Subcutaneous abdominal adipose tissue (tissue), 5 donors: ENCODE results near the gene EXD3.

Experiments
- H3K27ac ChIP-seq: one replicate; pipeline ENCODE4 v1.7.0; 2013; ENCODE audit warnings: low read depth, mild to moderate bottlenecking, inconsistent platforms, low read length, moderate library complexity
- H3K27me3 ChIP-seq, 5 donors: one replicate each; pipeline ENCODE4 v1.7.0; 2013; ENCODE audit warnings: low read length in 5 of 5, inconsistent platforms in 1 of 5; ENCODE audit not compliant: control insufficient read depth in 5 of 5, insufficient read depth in 4 of 5
- H3K36me3 ChIP-seq, 5 donors: one replicate each; pipeline ENCODE4 v1.7.0; 2013; ENCODE audit warnings: low read length in 5 of 5; ENCODE audit not compliant: control insufficient read depth in 5 of 5, insufficient read depth in 5 of 5
- H3K4me1 ChIP-seq, 5 donors: one replicate each; pipeline ENCODE4 v1.7.0; 2013; ENCODE audit warnings: low read length in 5 of 5, mild to moderate bottlenecking in 3 of 5, moderate library complexity in 1 of 5; ENCODE audit not compliant: control insufficient read depth in 5 of 5, insufficient read depth in 5 of 5
- H3K4me3 ChIP-seq, 5 donors: one replicate each; pipeline ENCODE4 v1.7.0; 2013; ENCODE audit warnings: low read length in 5 of 5, low read depth in 1 of 5
- H3K9ac ChIP-seq, 5 donors: one replicate each; pipeline ENCODE4 v1.7.0; 2013; ENCODE audit warnings: low read length in 5 of 5, mild to moderate bottlenecking in 4 of 5, moderate library complexity in 3 of 5
- H3K9me3 ChIP-seq, 5 donors: one replicate each; pipeline ENCODE4 v1.7.0; 2013; ENCODE audit warnings: low read length in 5 of 5; ENCODE audit not compliant: control insufficient read depth in 5 of 5
- donor health status: healthy.
- donor health status: healthy.
- donor health status: healthy.
- donor health status: healthy.
- donor health status: healthy.

Gene EXD3

DNA sequence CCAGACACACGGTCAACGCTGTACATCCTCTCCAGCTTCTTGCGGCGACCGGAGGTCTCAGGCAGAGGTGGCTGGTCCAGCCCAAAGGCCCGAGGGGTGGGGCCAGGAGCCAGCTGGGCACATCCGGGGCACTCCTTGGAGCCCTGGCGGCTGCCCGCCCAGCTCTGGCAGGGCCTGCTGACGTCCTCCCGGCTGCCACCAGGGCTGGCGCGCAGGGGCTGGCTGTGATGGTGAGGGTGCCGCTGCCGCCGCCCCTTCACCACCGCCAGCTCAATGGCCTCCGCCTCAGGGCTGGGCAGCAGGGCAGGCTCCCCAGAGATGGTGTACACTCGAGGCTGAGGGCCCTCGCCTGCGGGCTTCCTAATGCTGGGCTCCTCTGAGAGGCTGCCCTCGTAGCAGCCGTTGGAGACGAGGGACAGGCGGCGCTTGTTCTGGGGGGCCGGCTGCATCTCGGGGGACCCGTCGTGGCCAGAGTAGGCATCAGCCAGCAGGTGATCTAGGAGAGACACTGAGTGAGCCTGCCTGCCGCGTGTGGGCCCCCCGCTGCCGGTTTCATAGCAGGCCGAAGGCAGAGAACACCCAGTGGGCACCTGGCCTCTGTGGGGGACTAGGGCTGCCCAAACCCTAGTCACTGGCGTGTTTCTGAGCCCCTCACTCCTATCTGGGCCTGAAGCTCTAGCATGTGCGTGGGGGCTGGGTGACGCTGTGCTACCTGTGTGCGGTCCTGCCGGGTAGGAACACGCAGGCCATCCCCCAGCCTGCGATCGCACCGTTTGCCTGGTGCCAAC is 34.6 kb upstream of the EXD3 start:
- Histone ChIP-seq H3K36me3 (peaks cover 0 to 32% (median 10%) of the 10 kb centered on the region in 5 donors), H3K9ac (no peak overlapping the region), H3K27ac (no peak overlapping the region), H3K4me3 (peak overlapping the region in 1 of 5 donors; percentile 71), H3K27me3 (no peaks in the 10 kb centered on the region), H3K9me3 (no peaks in the 10 kb centered on the region), H3K4me1 (peaks cover 0 to 60% (median 45%) of the 10 kb centered on the region in 5 donors)

DNA sequence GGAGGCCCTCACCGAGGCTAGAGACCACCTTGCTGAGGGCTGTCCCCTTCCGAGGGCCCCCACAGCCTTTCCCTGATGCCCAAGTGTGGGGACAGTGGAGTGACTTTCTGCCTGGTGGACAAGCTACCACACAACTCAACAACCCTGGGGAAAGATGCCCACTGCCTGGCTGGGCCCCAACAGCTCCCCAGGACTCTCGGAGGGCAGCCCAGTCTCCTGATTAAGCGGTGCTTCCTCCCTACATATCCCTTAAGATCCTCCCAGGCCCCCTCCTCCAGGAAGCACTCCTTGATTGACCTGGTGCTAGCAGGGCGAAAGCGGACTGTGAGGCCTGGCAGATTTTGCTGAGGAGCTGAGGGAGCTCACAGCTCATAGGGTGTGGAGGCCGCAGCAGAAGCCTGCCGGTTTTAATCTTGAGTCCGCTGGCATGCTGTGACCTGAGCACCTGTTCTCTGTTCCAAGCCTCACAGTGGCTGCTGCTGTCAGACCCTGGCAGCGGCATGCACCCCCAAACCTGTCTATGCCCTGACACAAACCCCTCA is 34.0 kb upstream of the EXD3 start:
- H3K9me3 ChIP-seq: no peaks in the 10 kb centered on the region
- H3K27me3 ChIP-seq: no peaks in the 10 kb centered on the region
- H3K9ac ChIP-seq: no peak overlapping the region
- H3K4me3 ChIP-seq: no peak overlapping the region
- H3K4me1 ChIP-seq: peaks cover 0 to 60% (median 45%) of the 10 kb centered on the region in 5 donors
- peaks cover 0 to 27% (median 9%) of the 10 kb centered on the region in 5 donors for H3K36me3 ChIP-seq
- H3K27ac ChIP-seq: no peak overlapping the region

DNA sequence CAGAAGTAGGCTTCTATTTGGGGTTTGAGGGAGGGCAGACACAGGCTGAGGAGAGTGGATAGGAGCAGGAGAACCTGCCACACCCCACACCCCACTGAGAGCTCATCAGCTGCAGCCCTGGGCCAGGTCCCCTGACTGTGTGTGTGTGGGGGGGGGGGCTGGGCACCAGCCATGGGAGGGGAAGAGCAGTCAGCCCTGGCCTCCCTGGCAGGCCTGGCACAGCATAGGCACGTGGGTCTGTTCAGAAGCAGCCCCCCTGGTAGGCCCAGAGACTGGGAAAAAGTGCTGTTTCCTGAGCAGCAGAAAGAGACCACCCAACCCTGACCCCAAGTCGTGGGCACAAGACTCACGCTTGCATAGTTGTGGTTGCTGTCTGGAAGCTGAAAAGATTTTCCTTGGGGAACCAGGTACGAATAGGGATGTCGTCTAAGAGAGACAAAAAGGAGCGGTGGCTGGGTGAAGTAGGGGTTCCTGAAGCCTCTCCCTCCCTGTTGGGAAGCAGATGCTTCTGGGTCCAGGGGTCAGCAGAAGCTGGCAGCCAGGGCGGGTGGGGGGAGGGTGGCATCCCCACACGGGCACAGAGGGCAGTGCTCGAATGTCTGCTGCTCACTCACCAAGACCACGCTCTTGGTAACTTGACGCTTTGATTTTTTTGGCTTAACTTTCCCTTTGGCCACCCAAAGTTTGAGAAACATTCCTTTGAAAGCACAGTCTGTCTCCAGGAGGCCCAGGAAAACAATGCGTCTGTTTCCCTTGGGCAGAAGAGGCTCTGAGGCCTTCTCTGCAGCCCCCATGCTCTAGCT is 33.3 kb upstream of the EXD3 start:
- Histone ChIP-seq H3K4me3 (no peak overlapping the region), H3K36me3 (peaks cover 0 to 22% (median 6%) of the 10 kb centered on the region in 5 donors), H3K9ac (peak overlapping the region in 1 of 5 donors; percentile 35), H3K4me1 (peaks cover 0 to 60% (median 45%) of the 10 kb centered on the region in 5 donors), H3K27me3 (no peaks in the 10 kb centered on the region), H3K9me3 (no peaks in the 10 kb centered on the region), H3K27ac (no peak overlapping the region)

DNA sequence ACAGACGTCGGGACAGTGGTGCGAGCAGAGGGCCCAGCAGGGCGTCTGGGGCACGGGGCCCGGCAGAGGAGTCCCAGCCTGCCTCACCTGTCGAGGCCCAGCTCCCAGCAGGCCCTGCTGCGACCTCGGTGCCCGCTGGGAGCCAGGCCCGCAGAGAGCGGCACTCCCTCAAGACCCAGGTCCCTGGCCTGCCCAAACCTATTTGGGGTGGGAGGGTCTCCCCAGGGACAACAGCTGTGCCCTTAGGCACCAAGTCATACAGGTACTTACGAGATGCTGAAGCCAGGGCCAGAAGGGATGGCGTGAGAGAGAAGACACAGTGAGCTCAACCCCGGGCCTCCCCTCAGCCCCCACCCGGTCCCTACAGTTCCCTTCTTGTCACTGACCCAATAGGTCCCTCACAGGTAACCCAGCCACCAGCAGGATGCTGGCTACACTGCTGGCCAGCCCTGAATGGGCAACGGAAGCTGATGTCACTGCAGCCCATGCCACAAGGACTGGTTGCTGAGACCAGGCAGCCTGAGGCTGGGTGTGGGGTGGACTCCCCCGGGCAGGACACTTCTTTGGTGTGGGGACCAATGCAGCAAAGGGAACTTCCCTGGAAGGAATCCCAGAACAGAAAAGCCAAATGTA is 32.5 kb upstream of the EXD3 start:
- H3K27me3 ChIP-seq: no peaks in the 10 kb centered on the region
- no peak overlapping the region for H3K27ac ChIP-seq
- H3K9me3 ChIP-seq: no peaks in the 10 kb centered on the region
- H3K4me1 ChIP-seq: peaks cover 0 to 60% (median 45%) of the 10 kb centered on the region in 5 donors
- H3K9ac ChIP-seq: peak overlapping the region in 1 of 5 donors; percentile 35
- H3K36me3 ChIP-seq: peaks cover 0 to 17% (median 5%) of the 10 kb centered on the region in 5 donors
- peak overlapping the region in 1 of 5 donors; percentile 61 for H3K4me3 ChIP-seq

DNA sequence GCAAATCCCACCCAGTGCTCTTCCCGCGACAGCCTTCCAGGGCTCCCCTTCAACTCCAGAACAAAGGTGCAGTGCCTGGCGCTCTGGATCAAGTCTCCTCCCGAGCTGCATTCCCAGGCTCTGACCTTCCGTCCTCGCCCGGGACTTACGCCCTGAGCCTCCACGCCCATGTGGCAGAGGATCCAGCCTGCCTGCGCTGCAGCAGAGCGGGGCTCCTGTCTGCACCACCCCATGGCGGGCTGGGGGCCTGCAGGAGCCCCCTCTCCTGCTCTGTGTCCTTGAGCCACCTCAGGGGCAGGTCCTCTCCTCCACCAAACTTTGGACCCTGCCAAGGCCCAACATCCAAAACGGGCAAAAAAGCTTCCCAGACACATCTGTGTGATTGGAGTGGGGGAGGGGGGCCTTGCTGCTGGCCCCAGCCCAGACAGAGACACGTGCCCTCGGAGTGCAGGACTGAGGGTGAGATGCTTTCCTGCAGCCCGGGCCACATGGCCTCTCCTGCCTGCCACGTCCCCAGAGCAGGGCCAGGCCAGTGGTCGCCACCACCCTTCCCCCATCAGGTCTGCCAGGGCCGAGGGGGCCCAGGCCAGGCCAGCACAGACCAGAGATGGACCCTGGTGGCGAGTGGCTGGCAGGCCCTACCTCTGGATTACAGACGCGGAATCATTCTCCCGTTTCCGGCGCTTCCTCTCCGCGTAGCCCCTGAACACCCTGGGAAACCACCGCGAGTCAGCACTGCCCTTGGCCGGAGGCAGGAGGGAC is 31.8 kb upstream of the EXD3 start:
- peaks cover 0 to 20% (median 7%) of the 10 kb centered on the region in 5 donors for H3K36me3 ChIP-seq
- peak overlapping the region; percentile 41 for H3K27ac ChIP-seq
- H3K9me3 ChIP-seq: no peaks in the 10 kb centered on the region
- no peaks in the 10 kb centered on the region for H3K27me3 ChIP-seq
- peak overlapping the region in 2 of 5 donors; percentile 53 to 73 for H3K9ac ChIP-seq
- H3K4me1 ChIP-seq: peaks cover 0 to 56% (median 42%) of the 10 kb centered on the region in 5 donors
- H3K4me3 ChIP-seq: peak overlapping the region; percentile 42 to 61 (median 55)

DNA sequence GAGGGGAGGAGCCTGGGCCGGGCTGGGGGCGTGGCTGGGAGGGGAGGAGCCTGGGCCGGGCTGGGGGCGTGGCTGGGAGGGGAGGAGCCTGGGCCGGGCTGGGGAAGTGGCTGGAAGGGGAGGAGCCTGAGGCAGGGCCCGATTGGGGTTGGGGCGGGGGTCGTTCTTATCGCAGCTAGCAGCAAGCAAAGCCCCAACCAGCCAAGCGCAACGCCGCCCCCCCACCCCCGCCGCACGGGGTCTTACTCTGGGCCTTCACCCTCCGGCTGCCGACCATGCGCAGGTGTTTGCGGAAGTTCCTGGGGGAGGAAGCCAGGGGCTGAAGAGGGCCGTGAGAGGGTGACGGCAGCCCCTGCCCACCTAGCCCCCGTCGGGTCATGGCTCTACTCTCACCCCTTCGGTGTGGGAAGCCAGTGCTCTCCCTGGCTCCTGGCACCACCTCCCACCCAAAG is 31.2 kb upstream of the EXD3 start:
- H3K27ac ChIP-seq: peak overlapping the region; percentile 41

DNA sequence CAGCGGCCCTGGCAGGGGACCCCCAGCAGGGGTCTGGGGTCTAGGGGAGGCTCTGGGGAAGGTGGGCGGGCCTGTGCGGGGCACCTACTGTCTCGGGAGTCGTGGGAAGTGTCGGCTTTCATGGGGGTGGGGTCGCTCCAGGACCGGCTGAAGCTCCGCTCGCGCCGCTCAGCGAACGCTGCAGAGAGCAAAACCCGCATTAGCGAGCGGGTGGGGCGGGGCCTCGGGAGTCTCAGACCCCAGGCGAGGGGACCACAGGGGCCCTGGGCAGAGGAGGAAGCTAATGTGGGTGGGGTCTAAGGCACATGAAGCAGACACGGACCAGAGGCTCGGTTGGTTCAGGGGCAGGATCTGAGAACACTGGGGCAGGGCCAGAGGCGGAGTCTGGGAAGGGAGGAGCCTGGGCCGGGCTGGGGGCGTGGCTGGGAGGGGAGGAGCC is 30.7 kb upstream of the EXD3 start:
- peak overlapping the region in 4 of 5 donors; percentile 26 to 46 (median 42) for H3K4me3 ChIP-seq
- H3K27me3 ChIP-seq: no peaks in the 10 kb centered on the region
- peaks cover 0 to 50% (median 36%) of the 10 kb centered on the region in 5 donors for H3K4me1 ChIP-seq
- H3K27ac ChIP-seq: no peak overlapping the region
- H3K9me3 ChIP-seq: no peaks in the 10 kb centered on the region
- H3K36me3 ChIP-seq: peaks cover 0 to 29% (median 14%) of the 10 kb centered on the region in 5 donors
- peak overlapping the region in 1 of 5 donors; percentile 35 for H3K9ac ChIP-seq

More for the DNA sequence above, 31.2 kb upstream of the EXD3 start:
- Histone ChIP-seq H3K9me3 (no peaks in the 10 kb centered on the region), H3K4me3 (peak overlapping the region; percentile 42 to 61 (median 55)), H3K4me1 (peaks cover 0 to 51% (median 38%) of the 10 kb centered on the region in 5 donors), H3K27me3 (no peaks in the 10 kb centered on the region), H3K36me3 (peaks cover 0 to 26% (median 10%) of the 10 kb centered on the region in 5 donors), H3K9ac (peak overlapping the region in 2 of 5 donors; percentile 53 to 73)

DNA sequence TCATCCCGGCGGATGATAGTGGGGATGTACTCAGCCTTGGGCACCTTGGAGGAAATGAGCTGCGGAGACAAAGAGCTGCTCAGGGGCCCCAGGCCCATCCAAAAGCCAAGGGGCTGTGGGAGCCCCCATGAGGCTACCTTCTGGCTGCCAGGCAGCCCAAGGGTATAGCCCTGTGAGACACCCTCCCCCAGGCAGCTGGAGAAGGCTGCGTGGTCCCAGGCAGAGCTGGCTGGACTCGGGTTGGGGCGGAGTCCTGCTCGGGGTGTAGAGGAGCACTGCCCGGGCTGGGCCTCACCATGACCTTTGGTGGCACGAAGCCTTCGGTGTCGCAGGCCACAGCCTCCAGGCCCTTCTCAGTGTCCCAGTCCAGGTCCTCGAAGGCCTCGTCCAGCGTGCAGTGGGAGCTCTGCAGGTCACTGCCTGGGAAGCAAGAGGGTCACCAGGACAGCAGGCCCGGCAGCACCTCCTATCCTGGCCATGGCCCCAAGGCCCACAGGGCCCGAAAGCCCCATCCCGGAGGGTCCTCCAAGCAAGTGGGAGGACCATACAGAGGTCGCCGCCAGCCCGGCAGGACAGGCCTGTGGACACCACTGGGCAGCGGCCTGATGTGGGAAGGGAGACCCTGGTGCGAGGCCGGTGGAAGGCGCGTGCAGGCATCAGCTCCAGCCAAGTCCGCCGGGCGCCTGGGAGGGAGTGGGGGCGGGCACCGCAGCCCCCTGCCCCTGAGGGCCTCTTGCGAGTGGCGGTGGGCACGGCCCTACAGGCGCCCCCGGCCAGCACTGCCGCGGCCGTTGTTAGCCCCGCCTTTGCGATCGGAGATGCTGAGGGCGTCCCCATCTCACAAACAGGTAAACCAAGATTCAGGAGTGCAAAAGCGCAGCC is 30.0 kb upstream of the EXD3 start:
- peaks cover 0 to 43% (median 30%) of the 10 kb centered on the region in 5 donors for H3K4me1 ChIP-seq
- H3K27me3 ChIP-seq: no peaks in the 10 kb centered on the region
- H3K9ac ChIP-seq: peak overlapping the region in 1 of 5 donors; percentile 35
- H3K27ac ChIP-seq: no peak overlapping the region
- peaks cover 0 to 32% (median 16%) of the 10 kb centered on the region in 5 donors for H3K36me3 ChIP-seq
- peak overlapping the region in 3 of 5 donors; percentile 39 to 46 (median 44) for H3K4me3 ChIP-seq
- no peaks in the 10 kb centered on the region for H3K9me3 ChIP-seq
